NT2/D1 (cell line): ENCODE results near the gene FKBP11.

Experiments
- SUZ12 ChIP-seq: IDR thresholded peaks from 2 replicates; pipeline ENCODE4 v1.6.1; 2011; ENCODE audit not compliant: insufficient read length, insufficient read depth; ENCODE audit errors: extremely low read depth
- YY1 ChIP-seq: IDR thresholded peaks from 2 replicates; pipeline ENCODE4 v1.6.1; 2011; ENCODE audit not compliant: insufficient read length, insufficient read depth

- no peak for TF ChIP-seq YY1
- no peak for TF ChIP-seq SUZ12
These were observed 41.0 kb upstream of the FKBP11 start for GRCh38 chr12:48966177-48966895.
